Measurements from ENCODE around the gene PLCZ1.
"Not testable (repeated sequence)": the region's sequence is repeated elsewhere in the genome, so short reads cannot be mapped to it uniquely, and the experiment has no call there.

PLCZ1 gene, protein sequence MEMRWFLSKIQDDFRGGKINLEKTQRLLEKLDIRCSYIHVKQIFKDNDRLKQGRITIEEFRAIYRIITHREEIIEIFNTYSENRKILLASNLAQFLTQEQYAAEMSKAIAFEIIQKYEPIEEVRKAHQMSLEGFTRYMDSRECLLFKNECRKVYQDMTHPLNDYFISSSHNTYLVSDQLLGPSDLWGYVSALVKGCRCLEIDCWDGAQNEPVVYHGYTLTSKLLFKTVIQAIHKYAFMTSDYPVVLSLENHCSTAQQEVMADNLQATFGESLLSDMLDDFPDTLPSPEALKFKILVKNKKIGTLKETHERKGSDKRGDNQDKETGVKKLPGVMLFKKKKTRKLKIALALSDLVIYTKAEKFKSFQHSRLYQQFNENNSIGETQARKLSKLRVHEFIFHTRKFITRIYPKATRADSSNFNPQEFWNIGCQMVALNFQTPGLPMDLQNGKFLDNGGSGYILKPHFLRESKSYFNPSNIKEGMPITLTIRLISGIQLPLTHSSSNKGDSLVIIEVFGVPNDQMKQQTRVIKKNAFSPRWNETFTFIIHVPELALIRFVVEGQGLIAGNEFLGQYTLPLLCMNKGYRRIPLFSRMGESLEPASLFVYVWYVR

GRCh38 chr12:18737819-18738218 is at the start of gene PLCZ1, which contains the start of gene CAPZA3:
TSS of gene PLCZ1 (minus strand) at chr12:18738012. CDS start at chr12:18737371, 641 bp downstream.
TSS of gene CAPZA3 (plus strand) at chr12:18738119. CDS start at chr12:18738269, 150 bp downstream.
- Histone ChIP-seq H3K79me2 (ENCODE audit: control insufficient read depth, insufficient read depth, low read length, unreplicated experiment) (no peaks in the 10 kb centered on the region), H3K27ac (ENCODE audit: low read depth, low read length) (no peak within 1 kb of the TSS), H3K27me3 (ENCODE audit: insufficient read depth, low read length) (no peaks in the 10 kb centered on the region), H3K4me3 (ENCODE audit: low read depth, low read length) (no peak within 1 kb of the TSS), H2AFZ (ENCODE audit: low read length, unreplicated experiment) (no peak within 1 kb of the TSS), H3K36me3 (ENCODE audit: insufficient read depth, low read length) (no peaks in the 10 kb centered on the region), H3K4me1 (ENCODE audit: control insufficient read depth, insufficient read depth, low read length, unreplicated experiment) (no peaks in the 10 kb centered on the region)

GRCh38 chr12:18785465-18785864 is 47.7 kb upstream of the PLCZ1 start:
- H2AFZ ChIP-seq (ENCODE audit: low read length, unreplicated experiment); H3K27me3 ChIP-seq (ENCODE audit: insufficient read depth, low read length); H3K4me3 ChIP-seq (ENCODE audit: low read depth, low read length); H3K79me2 ChIP-seq (ENCODE audit: control insufficient read depth, insufficient read depth, low read length, unreplicated experiment); H3K27ac ChIP-seq (ENCODE audit: low read depth, low read length); H3K4me1 ChIP-seq (ENCODE audit: control insufficient read depth, insufficient read depth, low read length, unreplicated experiment); H3K36me3 ChIP-seq (ENCODE audit: insufficient read depth, low read length): not testable (repeated sequence)

GRCh38 chr12:18782827-18783226 is 45.0 kb upstream of the PLCZ1 start:
- Histone ChIP-seq H3K27ac (ENCODE audit: low read depth, low read length) (no peak overlapping the region), H3K27me3 (ENCODE audit: insufficient read depth, low read length) (no peaks in the 10 kb centered on the region), H3K4me1 (ENCODE audit: control insufficient read depth, insufficient read depth, low read length, unreplicated experiment) (no peaks in the 10 kb centered on the region), H3K4me3 (ENCODE audit: low read depth, low read length) (no peak overlapping the region), H3K36me3 (ENCODE audit: insufficient read depth, low read length) (no peaks in the 10 kb centered on the region), H2AFZ (ENCODE audit: low read length, unreplicated experiment) (no peak overlapping the region), H3K79me2 (ENCODE audit: control insufficient read depth, insufficient read depth, low read length, unreplicated experiment) (no peaks in the 10 kb centered on the region)

GRCh38 chr12:18766479-18766878 is 28.7 kb upstream of the PLCZ1 start:
- H3K27me3 ChIP-seq (ENCODE audit: insufficient read depth, low read length); H3K36me3 ChIP-seq (ENCODE audit: insufficient read depth, low read length); H3K4me3 ChIP-seq (ENCODE audit: low read depth, low read length); H3K79me2 ChIP-seq (ENCODE audit: control insufficient read depth, insufficient read depth, low read length, unreplicated experiment); H2AFZ ChIP-seq (ENCODE audit: low read length, unreplicated experiment); H3K4me1 ChIP-seq (ENCODE audit: control insufficient read depth, insufficient read depth, low read length, unreplicated experiment); H3K27ac ChIP-seq (ENCODE audit: low read depth, low read length): not testable (repeated sequence)

GRCh38 chr12:18755341-18755740 is 17.5 kb upstream of the PLCZ1 start:
- no peak overlapping the region for H3K27ac ChIP-seq (ENCODE audit: low read depth, low read length)
- H3K27me3 ChIP-seq (ENCODE audit: insufficient read depth, low read length) = no peaks in the 10 kb centered on the region
- no peaks in the 10 kb centered on the region for H3K79me2 ChIP-seq (ENCODE audit: control insufficient read depth, insufficient read depth, low read length, unreplicated experiment)
- H3K4me3 ChIP-seq (ENCODE audit: low read depth, low read length) = no peak overlapping the region
- no peaks in the 10 kb centered on the region for H3K36me3 ChIP-seq (ENCODE audit: insufficient read depth, low read length)
- H3K4me1 ChIP-seq (ENCODE audit: control insufficient read depth, insufficient read depth, low read length, unreplicated experiment) = peaks cover 38% of the 10 kb centered on the region
- no peak overlapping the region for H2AFZ ChIP-seq (ENCODE audit: low read length, unreplicated experiment)

- Histone ChIP-seq H3K27me3 (ENCODE audit: insufficient read depth, low read length) (no peaks in the 10 kb centered on the region), H2AFZ (ENCODE audit: low read length, unreplicated experiment) (no peak overlapping the region), H3K79me2 (ENCODE audit: control insufficient read depth, insufficient read depth, low read length, unreplicated experiment) (no peaks in the 10 kb centered on the region), H3K27ac (ENCODE audit: low read depth, low read length) (no peak overlapping the region), H3K36me3 (ENCODE audit: insufficient read depth, low read length) (no peaks in the 10 kb centered on the region), H3K4me3 (ENCODE audit: low read depth, low read length) (no peak overlapping the region), H3K4me1 (ENCODE audit: control insufficient read depth, insufficient read depth, low read length, unreplicated experiment) (peaks cover 49% of the 10 kb centered on the region)
Observed at GRCh38 chr12:18754124-18754707, 16.4 kb upstream of the PLCZ1 start.

- no peaks in the 10 kb centered on the region for H3K36me3 ChIP-seq (ENCODE audit: insufficient read depth, low read length)
- no peak overlapping the region for H3K4me3 ChIP-seq (ENCODE audit: low read depth, low read length)
- H2AFZ ChIP-seq (ENCODE audit: low read length, unreplicated experiment) = no peak overlapping the region
- peaks cover 55% of the 10 kb centered on the region for H3K4me1 ChIP-seq (ENCODE audit: control insufficient read depth, insufficient read depth, low read length, unreplicated experiment)
- peak overlapping the region; percentile 87 for H3K27ac ChIP-seq (ENCODE audit: low read depth, low read length)
- H3K79me2 ChIP-seq (ENCODE audit: control insufficient read depth, insufficient read depth, low read length, unreplicated experiment) = no peaks in the 10 kb centered on the region
- no peaks in the 10 kb centered on the region for H3K27me3 ChIP-seq (ENCODE audit: insufficient read depth, low read length)
Observed at GRCh38 chr12:18753481-18754123, 15.8 kb upstream of the PLCZ1 start.

GRCh38 chr12:18752947-18753346 is 15.1 kb upstream of the PLCZ1 start:
- peak overlapping the region; percentile 87 for H3K27ac ChIP-seq (ENCODE audit: low read depth, low read length)
- peak overlapping the region; percentile 35; the same call in 1 of the 2 replicates for H3K4me3 ChIP-seq (ENCODE audit: low read depth, low read length)
- peak overlapping the region; percentile 49 for H2AFZ ChIP-seq (ENCODE audit: low read length, unreplicated experiment)
- peaks cover 61% of the 10 kb centered on the region for H3K4me1 ChIP-seq (ENCODE audit: control insufficient read depth, insufficient read depth, low read length, unreplicated experiment)
- no peaks in the 10 kb centered on the region for H3K36me3 ChIP-seq (ENCODE audit: insufficient read depth, low read length)
- H3K79me2 ChIP-seq (ENCODE audit: control insufficient read depth, insufficient read depth, low read length, unreplicated experiment) = no peaks in the 10 kb centered on the region
- H3K27me3 ChIP-seq (ENCODE audit: insufficient read depth, low read length) = no peaks in the 10 kb centered on the region

DNA sequence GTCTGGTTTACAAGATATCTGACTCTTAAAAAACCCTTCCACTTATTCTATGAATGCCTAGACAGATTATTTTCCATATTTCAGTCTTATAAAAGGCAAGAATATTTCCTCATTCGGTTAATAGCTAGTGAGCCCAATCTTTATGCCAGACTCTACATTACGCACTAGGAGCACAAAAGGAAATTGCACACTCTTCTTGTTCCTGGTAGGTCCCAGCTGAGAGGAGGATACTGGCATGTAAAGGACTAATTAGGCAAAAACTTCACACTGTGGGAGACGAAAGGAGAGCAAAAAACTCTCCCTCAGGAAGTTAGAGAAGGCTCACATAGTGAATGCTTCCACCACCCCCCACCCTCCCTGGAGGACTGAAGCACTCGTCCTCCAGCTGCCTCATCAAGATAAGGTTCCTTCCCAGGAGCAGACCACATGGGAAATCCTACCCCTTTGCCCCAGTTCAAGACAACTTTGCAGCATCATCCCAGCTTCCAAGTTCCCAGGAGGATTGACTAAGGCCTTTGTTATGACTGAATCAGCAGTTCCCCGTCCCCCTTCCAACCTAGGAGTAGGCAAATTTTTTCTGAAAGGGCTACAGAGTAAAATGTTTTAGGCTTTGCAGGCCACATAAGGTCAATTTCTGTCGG is 14.6 kb upstream of the PLCZ1 start:
- Histone ChIP-seq H3K79me2 (ENCODE audit: control insufficient read depth, insufficient read depth, low read length, unreplicated experiment) (no peaks in the 10 kb centered on the region), H3K27ac (ENCODE audit: low read depth, low read length) (peak overlapping the region; percentile 87), H3K4me3 (ENCODE audit: low read depth, low read length) (peak overlapping the region; percentile 55; the same call in 1 of the 2 replicates), H3K36me3 (ENCODE audit: insufficient read depth, low read length) (no peaks in the 10 kb centered on the region), H2AFZ (ENCODE audit: low read length, unreplicated experiment) (peak overlapping the region; percentile 49), H3K27me3 (ENCODE audit: insufficient read depth, low read length) (no peaks in the 10 kb centered on the region), H3K4me1 (ENCODE audit: control insufficient read depth, insufficient read depth, low read length, unreplicated experiment) (peaks cover 66% of the 10 kb centered on the region)

DNA sequence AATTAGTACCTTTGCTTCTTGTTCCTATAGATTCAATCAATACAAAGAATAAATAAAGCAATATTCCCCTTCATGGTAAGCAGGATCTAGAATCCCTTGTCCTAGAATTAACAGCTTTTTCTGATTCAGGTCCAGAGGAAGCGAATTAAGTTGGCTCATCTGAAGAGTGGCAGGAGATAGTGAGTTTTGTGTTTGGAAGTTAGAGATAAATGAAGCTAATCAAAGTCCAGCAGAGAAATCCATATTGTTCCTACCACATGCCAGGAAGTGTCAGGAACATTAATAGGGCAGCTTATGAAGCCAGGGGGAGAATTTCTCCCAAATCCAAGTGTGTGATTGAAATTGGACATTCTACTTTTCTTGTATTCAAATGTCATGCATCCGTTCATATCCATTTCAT is 14.1 kb upstream of the PLCZ1 start:
- no peak overlapping the region for H2AFZ ChIP-seq (ENCODE audit: low read length, unreplicated experiment)
- H3K27ac ChIP-seq (ENCODE audit: low read depth, low read length) = peak overlapping the region; percentile 87
- peaks cover 71% of the 10 kb centered on the region for H3K4me1 ChIP-seq (ENCODE audit: control insufficient read depth, insufficient read depth, low read length, unreplicated experiment)
- H3K27me3 ChIP-seq (ENCODE audit: insufficient read depth, low read length) = no peaks in the 10 kb centered on the region
- no peaks in the 10 kb centered on the region for H3K79me2 ChIP-seq (ENCODE audit: control insufficient read depth, insufficient read depth, low read length, unreplicated experiment)
- H3K36me3 ChIP-seq (ENCODE audit: insufficient read depth, low read length) = no peaks in the 10 kb centered on the region
- no peak overlapping the region for H3K4me3 ChIP-seq (ENCODE audit: low read depth, low read length)
